ENCODE measurements around the gene CEP44. TPM values are rescaled to one million over a fixed set of nuclear protein-coding genes. Genes with fewer than 3 reads are reported as not detected.

CEP44 gene
- total and polyA plus RNA-seq, 10 of the 15 experiments (the other 5 are each of a cell fraction or from before 2014, with no cell fraction given) = 7.6 to 19.8 (median 14.2) TPM

- Histone ChIP-seq H3K79me2 (ENCODE audit: control insufficient read depth, insufficient read depth, low read length) (no peaks in the 10 kb centered on the region), H3K4me2 (ENCODE audit: control insufficient read depth, insufficient read depth) (no peak overlapping the region), H3K4me3 (no peak overlapping the region), H3K27ac (ENCODE audit: control insufficient read depth, insufficient read depth) (no peak overlapping the region), H4K20me1 (ENCODE audit: control insufficient read depth, insufficient read depth) (no peaks in the 10 kb centered on the region), H3K9me3 (replicated peaks; ENCODE audit: control insufficient read depth, insufficient read depth, low read length) (no peaks in the 10 kb centered on the region), H3K9ac (ENCODE audit: control insufficient read depth, insufficient read depth, low read length) (no peak overlapping the region), H2AFZ (ENCODE audit: control insufficient read depth, low read depth, low read length) (no peak overlapping the region), H3K36me3 (ENCODE audit: control insufficient read depth in 2 of 2, insufficient read depth in 2 of 2, low read length in 1 of 2) (no peaks in the 10 kb centered on the region), H3K27me3 (replicated peaks in 1 of 2; ENCODE audit: control insufficient read depth in 2 of 2, insufficient read depth in 2 of 2, low read length in 1 of 2) (no peaks in the 10 kb centered on the region), H3K4me1 (ENCODE audit: control insufficient read depth, insufficient read depth, low read length) (no peaks in the 10 kb centered on the region)
- ChIA-PET SMC1A (ENCODE audit: uncharacterized antibody, unreplicated experiment) (interaction anchor here (2.1 kb wide), 1 partner anchor 90 kb away, joined by 11 read pairs; no protein-coding TSS in a partner anchor), CTCF (interaction anchor here (2.0 kb wide), 1 partner anchor 93 kb away, joined by 5 read pairs; no protein-coding TSS in a partner anchor), RAD21 (ENCODE audit: unreplicated experiment) (no interaction called here), POLR2A (no interaction called here)
- 97% methylated on average over 3 of the region's 3 CpGs for WGBS (ENCODE audit: insufficient coverage, insufficient replicate concordance, low lambda C conversion rate, missing lambda C conversion rate)
- no peak for ATAC-seq
- intact Hi-C loops (cut with micrococcal nuclease; ENCODE audit: unreplicated experiment) = no loop called here
- in situ Hi-C loops (cut with MboI) = loop anchor here (10.0 to 25.0 kb wide), 2 partner anchors 88 to 801 kb away; no protein-coding TSS in a partner anchor
- FAIRE-seq = no peak
- no TSS peak for BruUV-seq (replicated peaks)
- no peak for DNase-seq (ENCODE audit: low read depth, low spot score)
- TF ChIP-seq YY1 (IDR thresholded peaks at IDR 0.05; ENCODE audit: low read depth, low read length) (no peak), PAX5 (IDR thresholded peaks at IDR 0.05; ENCODE audit: borderline replicate concordance, low read depth, low read length) (no peak), MEF2B (IDR thresholded peaks at IDR 0.05; ENCODE audit: partially characterized antibody, poor library complexity, severe bottlenecking) (no peak), CHD4 (IDR thresholded peaks at IDR 0.05) (no peak), ZNF592 (IDR thresholded peaks at IDR 0.05) (no peak), ATF3 (IDR thresholded peaks at IDR 0.05; ENCODE audit: borderline replicate concordance, extremely low read depth, low read depth, low read length) (no peak), SRF (IDR thresholded peaks at IDR 0.05; ENCODE audit: low read depth in 2 of 2, low read length in 2 of 2) (no peak), NFYB (IDR thresholded peaks at IDR 0.05; ENCODE audit: insufficient read depth, low read depth, low read length) (no peak), RELA (IDR thresholded peaks at IDR 0.05; ENCODE audit: borderline replicate concordance, partially characterized antibody) (no peak), ESRRA (IDR thresholded peaks at IDR 0.05; ENCODE audit: low read length) (no peak), FOS (IDR thresholded peaks at IDR 0.05; ENCODE audit: borderline replicate concordance, extremely low read depth, insufficient read length) (no peak), USF2 (IDR thresholded peaks at IDR 0.05; ENCODE audit: borderline replicate concordance, low read depth, low read length) (no peak), MAX (IDR thresholded peaks at IDR 0.05; ENCODE audit: low read depth, low read length) (no peak), ZNF274 (IDR thresholded peaks at IDR 0.05; ENCODE audit: insufficient read depth, insufficient read length) (no peak), POU2F2 (IDR thresholded peaks at IDR 0.05; ENCODE audit: borderline replicate concordance, low read depth, low read length) (no peak)
These were observed 29.3 kb downstream of the CEP44 start for GRCh38 chr4:174312993-174313392.
